Measurements from ENCODE around the gene NRG3.

DNA sequence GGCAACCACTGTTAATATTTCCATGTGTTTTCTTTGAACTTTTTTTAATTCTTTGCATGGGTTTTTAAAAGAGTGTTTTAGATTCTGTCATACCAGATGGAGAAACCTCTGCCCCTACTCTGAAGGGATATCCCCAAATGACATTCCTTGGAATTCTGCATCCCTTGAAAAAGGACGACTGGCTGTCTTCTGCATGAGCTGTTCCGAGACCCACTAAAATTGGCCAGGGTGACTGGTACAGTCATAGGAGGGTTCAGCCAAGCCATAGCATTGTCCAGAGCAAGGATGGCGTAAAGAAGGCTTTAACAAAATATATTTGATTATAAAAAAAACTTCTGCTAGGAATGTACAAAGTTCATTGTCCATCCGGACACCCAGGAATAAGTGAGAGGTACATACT lies 952.9 kb downstream of the NRG3 start:
- TF ChIP-seq, protein P1, sequence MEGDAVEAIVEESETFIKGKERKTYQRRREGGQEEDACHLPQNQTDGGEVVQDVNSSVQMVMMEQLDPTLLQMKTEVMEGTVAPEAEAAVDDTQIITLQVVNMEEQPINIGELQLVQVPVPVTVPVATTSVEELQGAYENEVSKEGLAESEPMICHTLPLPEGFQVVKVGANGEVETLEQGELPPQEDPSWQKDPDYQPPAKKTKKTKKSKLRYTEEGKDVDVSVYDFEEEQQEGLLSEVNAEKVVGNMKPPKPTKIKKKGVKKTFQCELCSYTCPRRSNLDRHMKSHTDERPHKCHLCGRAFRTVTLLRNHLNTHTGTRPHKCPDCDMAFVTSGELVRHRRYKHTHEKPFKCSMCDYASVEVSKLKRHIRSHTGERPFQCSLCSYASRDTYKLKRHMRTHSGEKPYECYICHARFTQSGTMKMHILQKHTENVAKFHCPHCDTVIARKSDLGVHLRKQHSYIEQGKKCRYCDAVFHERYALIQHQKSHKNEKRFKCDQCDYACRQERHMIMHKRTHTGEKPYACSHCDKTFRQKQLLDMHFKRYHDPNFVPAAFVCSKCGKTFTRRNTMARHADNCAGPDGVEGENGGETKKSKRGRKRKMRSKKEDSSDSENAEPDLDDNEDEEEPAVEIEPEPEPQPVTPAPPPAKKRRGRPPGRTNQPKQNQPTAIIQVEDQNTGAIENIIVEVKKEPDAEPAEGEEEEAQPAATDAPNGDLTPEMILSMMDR (IDR thresholded peaks at IDR 0.05): no peak
- TF ChIP-seq POLR2A (IDR thresholded peaks at IDR 0.05): no peak
